ENCODE results near the gene NT5DC3. TPM values are rescaled to one million over a fixed set of nuclear protein-coding genes. Genes with fewer than 3 reads are reported as not detected.

NT5DC3 gene
- total and polyA plus RNA-seq, 3 donors from 2014 or later = 5.7 to 25.4 (median 16.1) TPM

GRCh38 chr12:103879878-103880277 lies 38.8 kb upstream of the NT5DC3 start:
- DNase-seq = no peak
- H3K4me3 ChIP-seq = no peak overlapping the region

GRCh38 chr12:103879048-103879692 lies 38.1 kb upstream of the NT5DC3 start:
- no peaks in the 10 kb centered on the region for H3K36me3 ChIP-seq (ENCODE audit: low read depth, missing control alignments)
- intact Hi-C loops (cut with DNase I; ENCODE audit: low total_unique reads) = no loop called here
- H3K27me3 ChIP-seq = no peaks in the 10 kb centered on the region
- TF ChIP-seq CTCF (IDR thresholded peaks at IDR 0.05) (no peak), POLR2A (IDR thresholded peaks at IDR 0.05) (no peak)
- 70 to 73% methylated on average over 9 of the region's 9 CpGs for WGBS, 2 donors
- H3K27ac ChIP-seq = no peak overlapping the region
- no peaks in the 10 kb centered on the region for H3K9me3 ChIP-seq
- no peak overlapping the region for H3K4me3 ChIP-seq
- no peaks in the 10 kb centered on the region for H3K4me1 ChIP-seq
- DNase-seq = no peak

More at GRCh38 chr12:103879878-103880277, 38.8 kb upstream of the NT5DC3 start:
- Histone ChIP-seq H3K27ac (no peak overlapping the region), H3K27me3 (no peaks in the 10 kb centered on the region), H3K4me1 (no peaks in the 10 kb centered on the region), H3K36me3 (ENCODE audit: low read depth, missing control alignments) (no peaks in the 10 kb centered on the region), H3K9me3 (no peaks in the 10 kb centered on the region)
- no peak for TF ChIP-seq CTCF (IDR thresholded peaks at IDR 0.05)
- TF ChIP-seq POLR2A (IDR thresholded peaks at IDR 0.05) = no peak
- WGBS, 2 donors = 31 to 48% methylated on average over 2 of the region's 2 CpGs
- intact Hi-C loops (cut with DNase I; ENCODE audit: low total_unique reads) = no loop called here

- intact Hi-C loops (cut with DNase I; ENCODE audit: low total_unique reads) = no loop called here
- no peak overlapping the region for H3K4me3 ChIP-seq
- DNase-seq = peak; percentile 63
- no peaks in the 10 kb centered on the region for H3K4me1 ChIP-seq
- peak; percentile 42 to 61 (median 61) for TF ChIP-seq CTCF (IDR thresholded peaks at IDR 0.05)
- TF ChIP-seq POLR2A (IDR thresholded peaks at IDR 0.05) = no peak
- H3K27ac ChIP-seq = no peak overlapping the region
- H3K27me3 ChIP-seq = no peaks in the 10 kb centered on the region
- H3K36me3 ChIP-seq (ENCODE audit: low read depth, missing control alignments) = no peaks in the 10 kb centered on the region
- no peaks in the 10 kb centered on the region for H3K9me3 ChIP-seq
- 27 to 29% methylated on average over 5 of the region's 5 CpGs for WGBS, 2 donors
Observed at GRCh38 chr12:103877934-103878510, 37.0 kb upstream of the NT5DC3 start.

GRCh38 chr12:103877288-103877687 lies 36.3 kb upstream of the NT5DC3 start:
- TF ChIP-seq CTCF (IDR thresholded peaks at IDR 0.05) (no peak), POLR2A (IDR thresholded peaks at IDR 0.05) (no peak)
- H3K27ac ChIP-seq = no peak overlapping the region
- H3K36me3 ChIP-seq (ENCODE audit: low read depth, missing control alignments) = no peaks in the 10 kb centered on the region
- H3K4me1 ChIP-seq = no peaks in the 10 kb centered on the region
- intact Hi-C loops (cut with DNase I; ENCODE audit: low total_unique reads) = no loop called here
- no peak overlapping the region for H3K4me3 ChIP-seq
- H3K9me3 ChIP-seq = no peaks in the 10 kb centered on the region
- no peaks in the 10 kb centered on the region for H3K27me3 ChIP-seq
- DNase-seq = no peak
- 85 to 92% methylated on average over 1 of the region's 1 CpG for WGBS, 2 donors

GRCh38 chr12:103875666-103876065 lies 34.6 kb upstream of the NT5DC3 start:
- Histone ChIP-seq H3K4me1 (no peaks in the 10 kb centered on the region), H3K27ac (no peak overlapping the region), H3K4me3 (no peak overlapping the region), H3K27me3 (no peaks in the 10 kb centered on the region), H3K36me3 (ENCODE audit: low read depth, missing control alignments) (no peaks in the 10 kb centered on the region), H3K9me3 (no peaks in the 10 kb centered on the region)
- no peak for TF ChIP-seq CTCF (IDR thresholded peaks at IDR 0.05)
- TF ChIP-seq POLR2A (IDR thresholded peaks at IDR 0.05) = no peak
- 0% methylated on average over 1 of the region's 1 CpG for WGBS, 2 donors
- no peak for DNase-seq
- intact Hi-C loops (cut with DNase I; ENCODE audit: low total_unique reads) = no loop called here

Measured in testis (tissue), 3 donors.